SU-DHL-6 (cell line): ENCODE results near the gene ZNF343.

ENCODE experiments used
- EZH2phosphoT487 ChIP-seq: fragments of 200-600 bp; sonication (generic), shearing (Covaris generic); conservative IDR thresholded peaks from 2 replicates; pipeline ENCODE4 v1.6.1; 2018; ENCODE audit warnings: mild to moderate bottlenecking, antibody characterized with exemption, low read length, moderate library complexity, mixed read lengths
- TF ChIP-seq, protein P1 (sequence below): fragments of 200-600 bp; sonication (generic); IDR thresholded peaks from one replicate; pipeline ENCODE4 v1.5.1; 2017; ENCODE audit warnings: antibody characterized with exemption, mild to moderate bottlenecking, low read length, moderate library complexity; ENCODE audit not compliant: insufficient read depth, poor library complexity, severe bottlenecking

DNA sequence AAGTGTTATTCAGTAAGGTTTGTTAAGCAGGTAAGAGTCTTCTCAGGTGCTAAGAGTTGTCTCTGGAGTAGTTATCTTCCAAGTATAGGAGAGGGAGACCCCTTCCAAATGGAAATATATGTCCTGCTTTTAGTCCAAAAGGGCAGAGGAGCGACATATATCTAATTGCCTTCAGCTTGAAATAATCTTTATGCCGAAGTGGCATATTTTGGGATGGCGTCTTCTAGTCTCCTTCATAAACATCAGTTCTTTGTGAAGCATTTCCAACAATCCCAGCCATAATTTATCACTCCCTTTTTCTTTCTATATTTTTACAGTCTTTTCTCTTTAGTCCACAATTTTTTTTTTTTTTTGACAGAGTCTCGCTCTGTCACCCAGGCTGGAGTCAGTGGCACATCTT, 33.6 kb upstream of the ZNF343 start:
- no peak for TF ChIP-seq EZH2phosphoT487
- TF ChIP-seq, protein P1, sequence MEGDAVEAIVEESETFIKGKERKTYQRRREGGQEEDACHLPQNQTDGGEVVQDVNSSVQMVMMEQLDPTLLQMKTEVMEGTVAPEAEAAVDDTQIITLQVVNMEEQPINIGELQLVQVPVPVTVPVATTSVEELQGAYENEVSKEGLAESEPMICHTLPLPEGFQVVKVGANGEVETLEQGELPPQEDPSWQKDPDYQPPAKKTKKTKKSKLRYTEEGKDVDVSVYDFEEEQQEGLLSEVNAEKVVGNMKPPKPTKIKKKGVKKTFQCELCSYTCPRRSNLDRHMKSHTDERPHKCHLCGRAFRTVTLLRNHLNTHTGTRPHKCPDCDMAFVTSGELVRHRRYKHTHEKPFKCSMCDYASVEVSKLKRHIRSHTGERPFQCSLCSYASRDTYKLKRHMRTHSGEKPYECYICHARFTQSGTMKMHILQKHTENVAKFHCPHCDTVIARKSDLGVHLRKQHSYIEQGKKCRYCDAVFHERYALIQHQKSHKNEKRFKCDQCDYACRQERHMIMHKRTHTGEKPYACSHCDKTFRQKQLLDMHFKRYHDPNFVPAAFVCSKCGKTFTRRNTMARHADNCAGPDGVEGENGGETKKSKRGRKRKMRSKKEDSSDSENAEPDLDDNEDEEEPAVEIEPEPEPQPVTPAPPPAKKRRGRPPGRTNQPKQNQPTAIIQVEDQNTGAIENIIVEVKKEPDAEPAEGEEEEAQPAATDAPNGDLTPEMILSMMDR = no peak
